ENCODE data around the gene NYNRIN. TPM values are rescaled to one million over a fixed set of nuclear protein-coding genes. Genes with fewer than 3 reads are reported as not detected.
"Not testable (repeated sequence)": the region's sequence is repeated elsewhere in the genome, so short reads cannot be mapped to it uniquely, and the experiment has no call there.

Gene NYNRIN
- total and polyA plus RNA-seq, 2 experiments from 2014 or later = 3.1 to 20.0 TPM

DNA sequence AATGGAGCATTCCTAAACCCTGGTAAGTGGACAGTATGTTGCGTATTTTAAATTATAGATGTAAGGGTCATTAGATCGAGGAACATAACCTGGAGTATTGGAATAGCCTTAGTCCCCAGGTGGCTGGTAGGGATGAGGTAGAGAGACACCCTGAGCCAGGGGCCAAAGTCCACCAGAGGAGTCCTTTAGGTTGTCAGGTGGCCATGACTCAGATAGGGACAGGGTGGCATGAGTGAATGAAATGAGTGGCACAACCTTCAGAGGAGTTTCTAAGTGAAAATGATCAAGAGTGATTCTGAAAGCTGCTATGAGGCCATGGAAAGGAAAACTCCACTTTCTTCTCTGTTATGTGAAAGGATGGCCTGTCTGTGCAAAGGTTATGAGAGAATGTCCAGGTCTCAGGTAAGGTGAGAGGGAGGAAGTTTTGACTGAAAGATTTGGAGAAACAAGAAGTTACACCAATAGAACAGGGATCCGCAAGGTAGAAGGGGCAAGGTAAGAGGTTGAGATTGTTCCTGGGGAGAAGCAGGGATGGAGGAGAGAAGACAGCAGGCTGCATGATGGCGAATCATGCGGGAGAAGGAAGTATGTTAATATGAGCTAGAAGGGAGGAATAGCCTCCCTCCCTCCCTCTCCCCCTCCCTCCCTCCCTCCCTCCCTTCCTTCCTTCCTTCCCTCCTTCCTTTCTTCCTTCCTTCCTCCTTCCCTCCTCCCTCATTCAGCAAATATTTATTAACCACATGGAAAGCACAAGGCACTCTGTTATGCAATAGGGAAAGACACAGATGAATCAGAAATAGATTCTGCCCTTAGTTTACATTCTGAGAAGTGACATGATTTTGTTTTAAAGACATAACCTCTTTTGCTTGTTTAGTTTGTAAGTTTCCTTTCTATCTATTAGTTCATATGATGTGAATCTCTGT lies 45.0 kb upstream of the NYNRIN start (continued):
- TF ChIP-seq, protein P1, sequence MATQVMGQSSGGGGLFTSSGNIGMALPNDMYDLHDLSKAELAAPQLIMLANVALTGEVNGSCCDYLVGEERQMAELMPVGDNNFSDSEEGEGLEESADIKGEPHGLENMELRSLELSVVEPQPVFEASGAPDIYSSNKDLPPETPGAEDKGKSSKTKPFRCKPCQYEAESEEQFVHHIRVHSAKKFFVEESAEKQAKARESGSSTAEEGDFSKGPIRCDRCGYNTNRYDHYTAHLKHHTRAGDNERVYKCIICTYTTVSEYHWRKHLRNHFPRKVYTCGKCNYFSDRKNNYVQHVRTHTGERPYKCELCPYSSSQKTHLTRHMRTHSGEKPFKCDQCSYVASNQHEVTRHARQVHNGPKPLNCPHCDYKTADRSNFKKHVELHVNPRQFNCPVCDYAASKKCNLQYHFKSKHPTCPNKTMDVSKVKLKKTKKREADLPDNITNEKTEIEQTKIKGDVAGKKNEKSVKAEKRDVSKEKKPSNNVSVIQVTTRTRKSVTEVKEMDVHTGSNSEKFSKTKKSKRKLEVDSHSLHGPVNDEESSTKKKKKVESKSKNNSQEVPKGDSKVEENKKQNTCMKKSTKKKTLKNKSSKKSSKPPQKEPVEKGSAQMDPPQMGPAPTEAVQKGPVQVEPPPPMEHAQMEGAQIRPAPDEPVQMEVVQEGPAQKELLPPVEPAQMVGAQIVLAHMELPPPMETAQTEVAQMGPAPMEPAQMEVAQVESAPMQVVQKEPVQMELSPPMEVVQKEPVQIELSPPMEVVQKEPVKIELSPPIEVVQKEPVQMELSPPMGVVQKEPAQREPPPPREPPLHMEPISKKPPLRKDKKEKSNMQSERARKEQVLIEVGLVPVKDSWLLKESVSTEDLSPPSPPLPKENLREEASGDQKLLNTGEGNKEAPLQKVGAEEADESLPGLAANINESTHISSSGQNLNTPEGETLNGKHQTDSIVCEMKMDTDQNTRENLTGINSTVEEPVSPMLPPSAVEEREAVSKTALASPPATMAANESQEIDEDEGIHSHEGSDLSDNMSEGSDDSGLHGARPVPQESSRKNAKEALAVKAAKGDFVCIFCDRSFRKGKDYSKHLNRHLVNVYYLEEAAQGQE (IDR thresholded peaks at IDR 0.05; ENCODE audit: unreplicated experiment) = no peak
- TF ChIP-seq JUNB (IDR thresholded peaks at IDR 0.05; ENCODE audit: unreplicated experiment) = no peak
- no peak for TF ChIP-seq NANOG (IDR thresholded peaks at IDR 0.05; ENCODE audit: borderline replicate concordance)

GRCh38 chr14:24354482-24354825 lies 44.3 kb upstream of the NYNRIN start:
- DNase-seq (ENCODE audit: low spot score); H3K79me2 ChIP-seq (replicated peaks; ENCODE audit: insufficient read depth); H2AFZ ChIP-seq; H3K4me3 Mint-ChIP-seq; H3F3A ChIP-seq (replicated peaks; ENCODE audit: low read depth); H3K27ac Mint-ChIP-seq; H4K20me1 ChIP-seq (replicated peaks; ENCODE audit: insufficient read depth); H3K36me3 Mint-ChIP-seq (ENCODE audit: low read depth); H3K4me2 ChIP-seq; H3K9me3 Mint-ChIP-seq; H3K4me3 ChIP-seq; H3K27ac ChIP-seq (ENCODE audit: low read depth); H3K9me2 ChIP-seq (ENCODE audit: insufficient read depth); H3K4me1 Mint-ChIP-seq; ATAC-seq; H3K4me1 ChIP-seq (ENCODE audit: insufficient read depth); H3K36me3 ChIP-seq (ENCODE audit: insufficient read depth): not testable (repeated sequence)
- peaks cover 19% of the 10 kb centered on the region for H3K27me3 Mint-ChIP-seq (ENCODE audit: insufficient read depth, low read depth, poor library complexity)
- peaks cover 65% of the 10 kb centered on the region for H3K27me3 ChIP-seq (ENCODE audit: insufficient read depth)

- H3K27ac Mint-ChIP-seq = no peak overlapping the region
- Histone ChIP-seq H3K4me3 (no peak overlapping the region), H3K4me2 (no peak overlapping the region), H2AFZ (no peak overlapping the region), H3F3A (replicated peaks; ENCODE audit: low read depth) (no peaks in the 10 kb centered on the region), H3K79me2 (replicated peaks; ENCODE audit: insufficient read depth) (no peaks in the 10 kb centered on the region), H3K9me2 (ENCODE audit: insufficient read depth) (no peaks in the 10 kb centered on the region), H3K4me1 (ENCODE audit: insufficient read depth) (no peaks in the 10 kb centered on the region), H3K36me3 (ENCODE audit: insufficient read depth) (no peaks in the 10 kb centered on the region), H3K27ac (ENCODE audit: low read depth) (no peak overlapping the region), H3K27me3 (ENCODE audit: insufficient read depth) (peaks cover 60% of the 10 kb centered on the region), H4K20me1 (replicated peaks; ENCODE audit: insufficient read depth) (no peaks in the 10 kb centered on the region; the same call in 1 of the 2 replicates)
- H3K9me3 Mint-ChIP-seq = no peaks in the 10 kb centered on the region; the same call in 2 of the 3 replicates
- no peak overlapping the region for H3K4me3 Mint-ChIP-seq
- no peak for ATAC-seq
- no peaks in the 10 kb centered on the region for H3K4me1 Mint-ChIP-seq
- H3K36me3 Mint-ChIP-seq (ENCODE audit: low read depth) = no peaks in the 10 kb centered on the region
- DNase-seq (ENCODE audit: low spot score) = no peak
- H3K27me3 Mint-ChIP-seq (ENCODE audit: insufficient read depth, low read depth, poor library complexity) = peaks cover 16% of the 10 kb centered on the region
- TF ChIP-seq ETS1 (IDR thresholded peaks at IDR 0.05) (no peak), JUNB (IDR thresholded peaks at IDR 0.05; ENCODE audit: unreplicated experiment) (no peak)
- TF ChIP-seq, protein P2, sequence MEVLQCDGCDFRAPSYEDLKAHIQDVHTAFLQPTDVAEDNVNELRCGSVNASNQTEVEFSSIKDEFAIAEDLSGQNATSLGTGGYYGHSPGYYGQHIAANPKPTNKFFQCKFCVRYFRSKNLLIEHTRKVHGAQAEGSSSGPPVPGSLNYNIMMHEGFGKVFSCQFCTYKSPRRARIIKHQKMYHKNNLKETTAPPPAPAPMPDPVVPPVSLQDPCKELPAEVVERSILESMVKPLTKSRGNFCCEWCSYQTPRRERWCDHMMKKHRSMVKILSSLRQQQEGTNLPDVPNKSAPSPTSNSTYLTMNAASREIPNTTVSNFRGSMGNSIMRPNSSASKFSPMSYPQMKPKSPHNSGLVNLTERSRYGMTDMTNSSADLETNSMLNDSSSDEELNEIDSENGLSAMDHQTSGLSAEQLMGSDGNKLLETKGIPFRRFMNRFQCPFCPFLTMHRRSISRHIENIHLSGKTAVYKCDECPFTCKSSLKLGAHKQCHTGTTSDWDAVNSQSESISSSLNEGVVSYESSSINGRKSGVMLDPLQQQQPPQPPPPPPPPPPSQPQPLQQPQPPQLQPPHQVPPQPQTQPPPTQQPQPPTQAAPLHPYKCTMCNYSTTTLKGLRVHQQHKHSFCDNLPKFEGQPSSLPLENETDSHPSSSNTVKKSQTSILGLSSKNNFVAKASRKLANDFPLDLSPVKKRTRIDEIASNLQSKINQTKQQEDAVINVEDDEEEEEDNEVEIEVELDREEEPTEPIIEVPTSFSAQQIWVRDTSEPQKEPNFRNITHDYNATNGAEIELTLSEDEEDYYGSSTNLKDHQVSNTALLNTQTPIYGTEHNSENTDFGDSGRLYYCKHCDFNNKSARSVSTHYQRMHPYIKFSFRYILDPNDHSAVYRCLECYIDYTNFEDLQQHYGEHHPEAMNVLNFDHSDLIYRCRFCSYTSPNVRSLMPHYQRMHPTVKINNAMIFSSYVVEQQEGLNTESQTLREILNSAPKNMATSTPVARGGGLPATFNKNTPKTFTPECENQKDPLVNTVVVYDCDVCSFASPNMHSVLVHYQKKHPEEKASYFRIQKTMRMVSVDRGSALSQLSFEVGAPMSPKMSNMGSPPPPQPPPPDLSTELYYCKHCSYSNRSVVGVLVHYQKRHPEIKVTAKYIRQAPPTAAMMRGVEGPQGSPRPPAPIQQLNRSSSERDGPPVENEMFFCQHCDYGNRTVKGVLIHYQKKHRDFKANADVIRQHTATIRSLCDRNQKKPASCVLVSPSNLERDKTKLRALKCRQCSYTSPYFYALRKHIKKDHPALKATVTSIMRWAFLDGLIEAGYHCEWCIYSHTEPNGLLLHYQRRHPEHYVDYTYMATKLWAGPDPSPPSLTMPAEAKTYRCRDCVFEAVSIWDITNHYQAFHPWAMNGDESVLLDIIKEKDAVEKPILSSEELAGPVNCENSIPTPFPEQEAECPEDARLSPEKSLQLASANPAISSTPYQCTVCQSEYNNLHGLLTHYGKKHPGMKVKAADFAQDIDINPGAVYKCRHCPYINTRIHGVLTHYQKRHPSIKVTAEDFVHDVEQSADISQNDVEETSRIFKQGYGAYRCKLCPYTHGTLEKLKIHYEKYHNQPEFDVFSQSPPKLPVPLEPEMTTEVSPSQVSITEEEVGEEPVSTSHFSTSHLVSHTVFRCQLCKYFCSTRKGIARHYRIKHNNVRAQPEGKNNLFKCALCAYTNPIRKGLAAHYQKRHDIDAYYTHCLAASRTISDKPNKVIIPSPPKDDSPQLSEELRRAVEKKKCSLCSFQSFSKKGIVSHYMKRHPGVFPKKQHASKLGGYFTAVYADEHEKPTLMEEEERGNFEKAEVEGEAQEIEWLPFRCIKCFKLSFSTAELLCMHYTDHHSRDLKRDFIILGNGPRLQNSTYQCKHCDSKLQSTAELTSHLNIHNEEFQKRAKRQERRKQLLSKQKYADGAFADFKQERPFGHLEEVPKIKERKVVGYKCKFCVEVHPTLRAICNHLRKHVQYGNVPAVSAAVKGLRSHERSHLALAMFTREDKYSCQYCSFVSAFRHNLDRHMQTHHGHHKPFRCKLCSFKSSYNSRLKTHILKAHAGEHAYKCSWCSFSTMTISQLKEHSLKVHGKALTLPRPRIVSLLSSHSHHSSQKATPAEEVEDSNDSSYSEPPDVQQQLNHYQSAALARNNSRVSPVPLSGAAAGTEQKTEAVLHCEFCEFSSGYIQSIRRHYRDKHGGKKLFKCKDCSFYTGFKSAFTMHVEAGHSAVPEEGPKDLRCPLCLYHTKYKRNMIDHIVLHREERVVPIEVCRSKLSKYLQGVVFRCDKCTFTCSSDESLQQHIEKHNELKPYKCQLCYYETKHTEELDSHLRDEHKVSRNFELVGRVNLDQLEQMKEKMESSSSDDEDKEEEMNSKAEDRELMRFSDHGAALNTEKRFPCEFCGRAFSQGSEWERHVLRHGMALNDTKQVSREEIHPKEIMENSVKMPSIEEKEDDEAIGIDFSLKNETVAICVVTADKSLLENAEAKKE (CRISPR knock-in tag; IDR thresholded peaks at IDR 0.05) = no peak
Measured at GRCh38 chr14:24355009-24355408, 43.8 kb upstream of the NYNRIN start.

Data from GM23338 (cell line).